NCI-H1417 treated with DMSO at 0.1 percent for 48 hours (cell line): ENCODE results near the gene COX7A1.
"Not testable (repeated sequence)": the region's sequence is repeated elsewhere in the genome, so short reads cannot be mapped to it uniquely, and the experiment has no call there.

Experiments
- DNase-seq: peaks from one replicate; lab custom pipeline; 2025; lab: John Stamatoyannopoulos, UW

Gene COX7A1

GRCh38 chr19:36141039-36141927 is 11.0 kb downstream of the COX7A1 start:
- DNase-seq = peak; percentile 28

GRCh38 chr19:36140304-36141038 is 11.8 kb downstream of the COX7A1 start:
- no peak for DNase-seq

- peak; percentile 65 for DNase-seq
These were observed 12.6 kb downstream of the COX7A1 start, which contains the start of gene CAPNS1 for GRCh38 chr19:36139473-36140303. Gene CAPNS1 (plus strand): TSS chr19:36140066. CDS start chr19:36141012, 946 bp downstream.

GRCh38 chr19:36139120-36139472 is 13.2 kb downstream of the COX7A1 start:
- no peak for DNase-seq

DNA sequence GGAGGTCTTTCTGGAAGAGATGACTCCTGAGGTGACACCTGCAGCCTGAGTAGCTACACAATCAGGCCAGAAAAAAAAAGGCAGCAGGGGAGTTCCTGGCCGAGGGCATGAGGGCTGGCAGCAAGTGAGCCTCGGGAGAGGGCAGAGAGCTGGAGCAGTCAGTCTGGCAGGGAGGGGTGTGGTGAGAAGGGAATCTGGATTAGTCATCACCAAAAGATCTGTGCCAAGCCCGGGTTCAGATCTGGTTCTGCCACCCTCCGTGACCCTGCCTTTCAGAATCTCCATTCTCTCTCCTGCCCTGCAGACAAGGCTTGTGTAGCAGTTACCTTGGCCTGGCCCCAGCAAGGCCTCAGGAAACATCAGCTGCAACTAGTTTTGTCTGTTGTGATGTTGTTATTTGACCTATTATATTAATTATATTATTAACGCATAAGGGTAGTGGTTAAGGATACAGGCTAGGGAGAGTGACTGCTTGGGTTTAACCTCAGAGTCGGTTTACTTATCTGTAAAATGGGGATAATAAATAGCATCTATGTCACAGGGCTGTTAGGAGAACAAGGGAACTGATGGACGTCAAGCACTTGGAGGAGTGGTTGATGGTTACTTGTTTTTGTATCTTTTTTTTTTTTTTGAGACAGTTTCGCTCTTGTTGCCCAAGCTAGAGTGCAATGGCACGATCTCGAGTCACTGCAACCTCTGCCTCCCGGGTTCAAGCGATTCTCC is 15.1 kb downstream of the COX7A1 start:
- no peak for DNase-seq

- DNase-seq = not testable (repeated sequence)
These were observed 17.4 kb downstream of the COX7A1 start for GRCh38 chr19:36134867-36135266.

- DNase-seq = not testable (repeated sequence)
These were observed 21.0 kb downstream of the COX7A1 start for GRCh38 chr19:36131221-36131620.

DNA sequence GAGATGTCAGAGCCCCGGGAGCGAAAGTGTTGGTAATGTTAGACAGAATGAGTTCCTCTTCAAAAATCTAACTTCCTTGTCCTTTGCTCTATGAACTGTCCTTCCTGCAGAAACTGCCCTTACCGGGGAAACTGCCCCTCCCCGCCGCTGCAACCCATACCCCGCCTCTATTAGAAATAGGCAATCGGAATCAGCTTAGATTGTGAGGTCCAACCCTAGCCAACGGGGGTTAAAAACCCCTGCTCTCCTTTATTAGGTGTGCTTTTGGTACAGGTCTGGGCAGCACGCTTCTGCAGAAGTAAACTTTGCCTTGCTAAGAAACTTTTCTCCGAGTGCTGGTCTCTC is 23.9 kb downstream of the COX7A1 start:
- no peak for DNase-seq

DNA sequence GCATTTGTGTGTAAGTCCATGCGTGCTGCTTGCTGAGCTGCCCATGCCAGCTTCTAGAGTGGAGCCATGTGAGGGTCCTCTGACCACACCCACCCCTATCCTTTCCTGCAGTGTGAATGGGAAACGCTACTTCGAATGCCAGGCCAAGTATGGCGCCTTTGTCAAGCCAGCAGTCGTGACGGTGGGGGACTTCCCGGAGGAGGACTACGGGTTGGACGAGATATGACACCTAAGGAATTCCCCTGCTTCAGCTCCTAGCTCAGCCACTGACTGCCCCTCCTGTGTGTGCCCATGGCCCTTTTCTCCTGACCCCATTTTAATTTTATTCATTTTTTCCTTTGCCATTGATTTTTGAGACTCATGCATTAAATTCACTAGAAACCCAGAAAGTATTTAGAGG is 26.7 kb downstream of the COX7A1 start:
- DNase-seq = no peak

DNA sequence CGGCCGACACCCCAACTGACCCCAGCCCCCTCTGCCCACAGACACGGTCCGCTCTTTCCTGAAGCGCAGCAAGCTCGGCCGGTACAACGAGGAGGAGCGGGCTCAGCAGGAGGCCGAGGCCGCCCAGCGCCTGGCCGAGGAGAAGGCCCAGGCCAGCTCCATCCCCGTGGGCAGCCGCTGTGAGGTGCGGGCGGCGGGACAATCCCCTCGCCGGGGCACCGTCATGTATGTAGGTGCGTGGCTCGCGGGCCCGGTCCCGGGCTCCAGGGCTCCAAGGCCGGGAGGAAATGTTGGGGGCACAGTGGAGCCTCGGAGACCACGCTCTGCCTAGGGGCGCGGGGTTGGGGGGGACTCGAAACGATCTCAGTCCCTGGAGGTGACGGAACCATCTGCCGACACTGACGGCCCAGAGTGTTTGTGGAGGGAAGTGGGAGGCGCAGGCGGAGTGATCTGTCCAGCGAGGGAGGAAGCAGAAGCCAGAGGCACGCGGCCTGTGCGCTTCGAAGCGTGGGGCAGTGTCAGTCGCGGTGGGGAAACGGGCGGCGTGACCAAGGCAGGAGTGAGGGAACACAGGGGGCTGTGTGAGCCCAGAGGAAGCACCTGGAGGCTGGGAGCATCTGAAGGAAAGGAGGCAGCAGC is 30.6 kb downstream of the COX7A1 start:
- DNase-seq = no peak

DNA sequence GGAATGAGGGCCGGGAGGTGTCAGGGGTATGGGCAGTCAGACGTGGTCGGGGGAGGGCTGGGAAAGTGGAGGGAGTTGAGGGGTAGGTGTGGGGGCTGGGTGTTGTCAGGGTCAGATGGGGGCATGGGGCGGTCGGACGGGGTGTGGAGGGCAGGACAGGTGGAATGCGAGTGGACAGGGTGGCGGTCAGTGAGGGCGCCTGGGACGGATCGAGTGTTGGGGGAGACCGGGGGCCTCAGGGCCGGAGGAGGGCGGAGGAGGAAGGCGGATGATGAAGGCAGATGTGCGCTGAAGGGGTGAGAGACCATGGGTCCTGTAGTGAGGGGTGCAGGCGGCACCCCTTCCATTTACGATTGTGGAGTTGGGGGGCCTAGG is 31.3 kb downstream of the COX7A1 start:
- no peak for DNase-seq

DNA sequence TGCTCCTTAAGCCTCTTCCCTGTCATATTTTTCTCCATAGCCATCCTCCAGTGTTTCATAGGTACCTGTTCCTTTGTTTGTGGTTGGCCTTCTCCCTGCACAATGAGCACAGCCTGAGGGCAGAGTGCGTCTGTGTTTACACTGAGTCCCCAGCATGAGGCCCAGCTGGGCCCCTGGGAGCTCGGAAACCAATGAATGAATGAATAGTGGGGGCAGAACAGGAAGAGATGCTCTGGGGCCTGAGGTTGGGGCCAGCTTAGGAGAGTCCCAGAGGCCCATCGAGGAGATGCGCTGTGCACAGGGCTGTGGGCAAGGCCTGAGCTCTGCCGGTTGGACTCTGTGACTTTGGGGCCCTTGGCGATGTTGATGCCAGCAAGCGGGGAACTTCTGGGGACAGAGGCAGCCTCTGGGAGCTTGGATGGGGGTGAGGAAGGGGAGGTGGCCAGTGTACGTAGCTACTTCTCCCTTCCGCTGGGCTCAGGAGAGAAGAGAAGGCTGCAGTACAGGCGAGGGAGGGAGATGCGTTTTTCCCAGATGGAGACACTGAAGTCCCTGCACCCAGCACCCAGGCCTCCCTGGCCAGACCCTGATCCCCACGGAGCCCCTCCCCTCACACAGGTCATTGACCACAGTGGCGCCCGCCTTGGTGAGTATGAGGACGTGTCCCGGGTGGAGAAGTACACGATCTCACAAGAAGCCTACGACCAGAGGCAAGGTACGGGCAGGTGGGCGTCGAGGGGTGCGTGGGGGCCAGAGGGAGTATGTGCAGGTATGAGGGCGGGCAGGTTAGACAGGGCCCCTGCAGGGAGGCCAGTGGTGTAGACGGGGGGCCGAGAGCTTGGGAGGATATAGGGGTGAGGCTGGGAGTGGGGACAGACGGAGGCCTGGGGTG is 31.9 kb downstream of the COX7A1 start:
- peak; percentile 6 for DNase-seq

- DNase-seq = no peak
These were observed 36.0 kb downstream of the COX7A1 start for GRCh38 chr19:36116344-36116637.

GRCh38 chr19:36115453-36116343 is 36.5 kb downstream of the COX7A1 start, which contains the start of gene TBCB:
Gene TBCB (plus strand): TSS chr19:36115468. CDS start chr19:36115561, 93 bp downstream.
- no peak for DNase-seq

DNA sequence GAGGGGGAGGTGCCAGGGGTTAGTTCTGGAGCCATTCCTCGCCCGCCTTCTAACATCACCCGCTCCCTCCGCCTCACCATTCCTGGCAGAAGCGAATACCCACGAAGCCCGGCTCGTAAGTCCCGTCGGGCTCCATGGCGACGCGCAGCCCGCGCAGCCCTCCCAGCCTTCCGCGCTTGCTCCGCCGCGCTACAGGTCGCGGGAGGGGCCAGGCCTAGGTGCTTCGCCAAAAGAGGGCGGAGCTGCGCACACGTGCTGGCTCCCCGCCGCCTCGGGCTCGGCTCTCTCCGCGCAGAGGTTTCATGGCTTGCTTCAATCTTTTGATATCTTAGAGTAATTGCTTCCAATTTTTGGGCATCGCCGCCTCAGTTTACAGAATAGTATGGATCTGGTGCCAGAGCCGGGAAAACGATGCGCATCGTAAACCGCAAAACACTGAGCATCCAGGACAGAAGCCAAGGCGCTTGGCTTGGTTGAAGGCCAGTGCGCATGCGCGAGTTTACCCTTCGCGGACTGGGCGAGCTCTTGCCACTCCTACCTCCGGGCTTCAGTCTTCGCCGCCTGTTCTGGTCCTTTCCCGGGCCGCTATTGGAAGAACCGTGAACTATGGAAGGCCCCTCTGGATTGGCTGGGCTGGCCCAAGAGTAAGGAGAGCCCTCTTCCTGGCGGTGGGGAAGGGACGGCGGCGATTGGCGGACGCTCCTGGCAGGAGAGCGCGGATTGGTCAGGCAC is 37.4 kb downstream of the COX7A1 start, which contains the start of gene POLR2I:
Gene POLR2I (minus strand): TSS at position 155 of the 732 bp plus-strand sequence. CDS start 19 bp downstream, at position 136.
- peak; percentile 97 for DNase-seq

GRCh38 chr19:36113894-36114720 is 38.1 kb downstream of the COX7A1 start:
- no peak for DNase-seq

DNA sequence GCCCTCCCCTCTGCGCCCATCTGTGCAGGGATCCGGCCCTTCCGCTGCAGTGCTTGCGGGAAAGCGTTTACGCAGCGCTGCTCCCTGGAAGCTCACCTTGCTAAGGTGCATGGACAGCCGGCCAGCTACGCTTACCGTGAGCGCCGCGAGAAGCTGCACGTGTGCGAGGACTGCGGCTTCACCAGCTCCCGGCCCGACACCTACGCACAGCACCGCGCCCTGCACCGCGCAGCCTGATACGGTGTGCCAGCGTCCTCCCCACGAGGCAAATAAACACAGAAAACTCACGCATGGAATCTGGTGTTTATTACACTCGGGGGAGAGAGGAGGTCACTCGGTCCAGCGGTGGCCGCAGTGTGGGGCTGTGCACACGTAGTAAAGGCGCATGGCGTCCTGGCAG is 38.8 kb downstream of the COX7A1 start:
- DNase-seq = no peak

GRCh38 chr19:36112678-36113077 is 39.6 kb downstream of the COX7A1 start:
- no peak for DNase-seq
